PC-3 (cell line): ENCODE measurements around the gene PWWP3B. TPM values are rescaled to one million over a fixed set of nuclear protein-coding genes. Genes with fewer than 3 reads are reported as not detected.

Experiments used
- ATAC-seq: fragments of 200-7000 bp; cut with Tn5 transposase; 2 replicates; pipeline ENCODE4 v1.9.1; 2020; ENCODE audit warnings: mild to moderate bottlenecking, moderate library complexity
- Bru-seq: library from RNA; stranded (reverse); fragments of 400-500 nt; gene quantifications from one replicate; lab custom pipeline; 2021; lab: Mats Ljungman, UMichigan
- BruChase-seq, 2 experiments: library from RNA; stranded (reverse); fragments of 400-500 nt; gene quantifications; one replicate each; lab custom pipeline; 2021; lab: Mats Ljungman, UMichigan
- BruUV-seq: library from RNA; stranded (reverse); fragments of 400-500 nt; replicated peaks from 2 replicates; lab custom pipeline; 2021; lab: Mats Ljungman, UMichigan
- CTCF ChIA-PET: fragments of 300-600 bp; sonication (Branson Sonifier 250); formaldehyde crosslinking; loops from one replicate; lab custom pipeline; 2022; ENCODE audit warnings: antibody characterized with exemption; lab: Charles Lee
- POLR2A ChIA-PET: fragments of 300-600 bp; sonication (Branson Sonifier 250); formaldehyde crosslinking; loops from one replicate; lab custom pipeline; 2022; ENCODE audit warnings: antibody characterized with exemption; ENCODE audit not compliant: unreplicated experiment; lab: Charles Lee
- DNase-seq: peaks from one replicate; pipeline ENCODE4 v3.0.0-alpha.2; 2015
- H2AFZ ChIP-seq: fragments of 300-600 bp; sonication (generic); 2 replicates; pipeline ENCODE4 v1.6.0; 2016; ENCODE audit warnings: antibody characterized with exemption, low read length
- H3F3A ChIP-seq: fragments of 300-600 bp; sonication (generic); one replicate; pipeline ENCODE4 v1.6.0; 2017; ENCODE audit warnings: antibody characterized with exemption, low read length, control low read depth, mild to moderate bottlenecking; ENCODE audit not compliant: unreplicated experiment
- H3K27ac ChIP-seq: fragments of 300-600 bp; sonication (generic); 2 replicates; pipeline ENCODE4 v1.5.1; 2016; ENCODE audit warnings: mild to moderate bottlenecking, low read length
- H3K27me3 ChIP-seq: fragments of 300-600 bp; sonication (generic); 2 replicates; pipeline ENCODE4 v1.6.1; 2016; ENCODE audit warnings: low read length, mixed read lengths
- H3K36me3 ChIP-seq: fragments of 300-600 bp; sonication (generic); 2 replicates; pipeline ENCODE4 v1.6.1; 2016; ENCODE audit warnings: low read depth, mixed run types, low read length, mixed read lengths
- H3K4me1 ChIP-seq: fragments of 300-600 bp; sonication (generic); 2 replicates; pipeline ENCODE4 v1.5.1; 2016; ENCODE audit warnings: low read length; ENCODE audit not compliant: insufficient read depth
- H3K4me2 ChIP-seq: fragments of 300-600 bp; sonication (generic); 2 replicates; pipeline ENCODE4 v1.6.0; 2016; ENCODE audit warnings: low read length
- H3K4me3 ChIP-seq: fragments of 300-600 bp; sonication (generic); 2 replicates; pipeline ENCODE4 v1.5.1; 2016; ENCODE audit warnings: mild to moderate bottlenecking, low read length, mixed read lengths
- H3K79me2 ChIP-seq: fragments of 300-600 bp; sonication (generic); 2 replicates; pipeline ENCODE4 v1.6.1; 2017; ENCODE audit warnings: low read length, mixed read lengths
- H3K9ac ChIP-seq: fragments of 300-600 bp; sonication (generic); 2 replicates; pipeline ENCODE4 v1.6.0; 2016; ENCODE audit warnings: mild to moderate bottlenecking, low read length
- H3K9me2 ChIP-seq: fragments of 300-600 bp; sonication (generic); replicated peaks from 2 replicates; pipeline ENCODE4 v1.6.1; 2016; ENCODE audit warnings: mixed run types, low read length, mixed read lengths
- H3K9me3 ChIP-seq: fragments of 300-600 bp; sonication (generic); 2 replicates; pipeline ENCODE4 v1.6.1; 2016; ENCODE audit warnings: low read length, mixed read lengths
- H4K20me1 ChIP-seq: fragments of 300-600 bp; sonication (generic); 2 replicates; pipeline ENCODE4 v1.6.1; 2016; ENCODE audit warnings: low read length, mixed read lengths
- CTCF ChIP-seq: fragments of 300-600 bp; sonication (generic); conservative IDR thresholded peaks from 2 replicates; pipeline ENCODE4 v1.5.1; 2017; ENCODE audit warnings: antibody characterized with exemption, low read depth, mild to moderate bottlenecking, low read length
- EZH2 ChIP-seq: fragments of 300-600 bp; sonication (generic); IDR thresholded peaks from one replicate; pipeline ENCODE4 v1.6.1; 2017; ENCODE audit warnings: antibody characterized with exemption, mild to moderate bottlenecking, low read length; ENCODE audit not compliant: unreplicated experiment
- EZH2phosphoT487 ChIP-seq: fragments of 300-600 bp; sonication (generic); IDR thresholded peaks from 2 replicates; pipeline ENCODE4 v1.6.1; 2018; ENCODE audit warnings: mild to moderate bottlenecking, antibody characterized with exemption, low read length, borderline replicate concordance
- intact Hi-C: fragments of 100-400 bp; cut with micrococcal nuclease; formaldehyde crosslinking; loops from 2 replicates; pipeline ENCODE4 v1.9.0; 2023
- long read RNA-seq: library from polyadenylated mRNA; unstranded; transcript quantifications from one replicate; pipeline ENCODE4 v2.0.0, GENCODE V29; 2021; ENCODE audit not compliant: unreplicated experiment
- total RNA-seq: library from RNA; depleted of rRNA; stranded (reverse); fragments of >200 nt; gene quantifications from 2 replicates; pipeline ENCODE4 v1.2.3, GENCODE V29; 2014; rRNA removed

Gene PWWP3B
- total RNA-seq (0.07 TPM in 1 of 2 replicates, not detected in the other), Bru-seq, nascent RNA (percentile 10 among the genes with signal in this experiment), BruChase-seq, experiment 1, labeled RNA remaining after a 6-hour chase (percentile 15 among the genes with signal in this experiment), BruChase-seq, experiment 2, labeled RNA remaining after a 2-hour chase (percentile 10 among the genes with signal in this experiment)
- long read RNA-seq, full-length matches to known transcripts = 1 of 1 reads
- long read RNA-seq, partial matches to known transcripts = 0 of 1 reads
- long read RNA-seq, other reads (novel, unspliced or antisense) = 0 of 1 reads

- CTCF ChIA-PET = interaction anchor here (0.5 kb wide), 1 partner anchor 193 kb away, joined by 3 read pairs; no protein-coding TSS in a partner anchor
- no peaks in the 10 kb centered on the region for H3K79me2 ChIP-seq
- TF ChIP-seq EZH2 (no peak), EZH2phosphoT487 (no peak), CTCF (no peak)
- POLR2A ChIA-PET = no interaction called here
- peak within 1 kb of the TSS; percentile 57 for H3K4me2 ChIP-seq
- H3K9ac ChIP-seq = no peak within 1 kb of the TSS
- no peaks in the 10 kb centered on the region for H4K20me1 ChIP-seq
- H3K4me1 ChIP-seq = no peaks in the 10 kb centered on the region
- H3K36me3 ChIP-seq = no peaks in the 10 kb centered on the region
- H2AFZ ChIP-seq = peak within 1 kb of the TSS; percentile 50; the same call in 1 of the 2 replicates
- DNase-seq (peak; percentile 23), ATAC-seq (peak; percentile 74)
- H3K27me3 ChIP-seq = peaks cover 37% of the 10 kb centered on the region
- H3K9me3 ChIP-seq = no peaks in the 10 kb centered on the region
- no TSS peak for BruUV-seq
- H3K27ac ChIP-seq = no peak within 1 kb of the TSS
- H3K9me2 ChIP-seq = no peaks in the 10 kb centered on the region
- peak within 1 kb of the TSS; percentile 37; the same call in 1 of the 2 replicates for H3K4me3 ChIP-seq
- no peaks in the 10 kb centered on the region for H3F3A ChIP-seq
- intact Hi-C loops = loop anchor here (10.0 kb wide), 1 partner anchor 193 kb away; no protein-coding TSS in a partner anchor
Observed at GRCh38 chrX:106168107-106168506, at the start of gene PWWP3B. Gene PWWP3B, plus strand, starts transcription at chrX:106168305. Its CDS starts 37,128 bp downstream, at chrX:106205433.

GRCh38 chrX:106139048-106139447 lies 29.1 kb upstream of the PWWP3B start:
- no peak overlapping the region for H3K4me3 ChIP-seq
- POLR2A ChIA-PET = no interaction called here
- no peaks in the 10 kb centered on the region for H3F3A ChIP-seq
- no peak overlapping the region for H3K27ac ChIP-seq
- no peak overlapping the region for H3K4me2 ChIP-seq
- no TSS peak for BruUV-seq
- H3K36me3 ChIP-seq = no peaks in the 10 kb centered on the region
- intact Hi-C loops = no loop called here
- TF ChIP-seq EZH2phosphoT487 (no peak), CTCF (no peak), EZH2 (no peak)
- no peak for ATAC-seq
- no peaks in the 10 kb centered on the region for H4K20me1 ChIP-seq
- no peaks in the 10 kb centered on the region for H3K4me1 ChIP-seq
- H2AFZ ChIP-seq = no peak overlapping the region
- H3K9ac ChIP-seq = no peak overlapping the region
- DNase-seq = no peak
- CTCF ChIA-PET = no interaction called here
- H3K9me2 ChIP-seq = no peaks in the 10 kb centered on the region
- no peaks in the 10 kb centered on the region for H3K9me3 ChIP-seq
- no peaks in the 10 kb centered on the region for H3K79me2 ChIP-seq
- H3K27me3 ChIP-seq = no peaks in the 10 kb centered on the region
